IPS DF 4.7 (cell line): ENCODE measurements around the gene SLC34A1.

Source experiments
- DNase-seq: peaks from one replicate; pipeline ENCODE4 v3.0.0-alpha.2; 2013; ENCODE audit warnings: low spot score; ENCODE audit errors: extremely low read depth

The SLC34A1 gene

GRCh38 chr5:177388521-177389052 lies 4.4 kb downstream of the SLC34A1 start:
- no peak for DNase-seq

- DNase-seq, result no peak
These were observed 5.3 kb downstream of the SLC34A1 start for GRCh38 chr5:177389241-177390169.

GRCh38 chr5:177390363-177391300 lies 6.4 kb downstream of the SLC34A1 start:
- no peak for DNase-seq

- no peak for DNase-seq
These were observed 8.5 kb downstream of the SLC34A1 start for GRCh38 chr5:177392765-177393164.

GRCh38 chr5:177393206-177393765 lies 9.1 kb downstream of the SLC34A1 start:
- DNase-seq, result no peak

- DNase-seq, result no peak
These were observed 9.8 kb downstream of the SLC34A1 start for GRCh38 chr5:177393990-177394389.

- no peak for DNase-seq
These were observed 11.8 kb downstream of the SLC34A1 start for GRCh38 chr5:177396078-177396477.

- no peak for DNase-seq
These were observed 12.6 kb downstream of the SLC34A1 start for GRCh38 chr5:177396807-177397206.

GRCh38 chr5:177397875-177398390 lies 13.7 kb downstream of the SLC34A1 start:
- DNase-seq, result no peak

- DNase-seq, result no peak
These were observed 16.0 kb downstream of the SLC34A1 start, which contains the start of gene PFN3 for GRCh38 chr5:177399997-177400868. Gene PFN3 (minus strand): TSS chr5:177400661. CDS start chr5:177400576, 85 bp downstream.

- no peak for DNase-seq
These were observed 18.2 kb downstream of the SLC34A1 start for GRCh38 chr5:177402271-177403043.

GRCh38 chr5:177403102-177403791 lies 19.0 kb downstream of the SLC34A1 start:
- no peak for DNase-seq

GRCh38 chr5:177403792-177404640 lies 19.8 kb downstream of the SLC34A1 start:
- DNase-seq, result no peak

- DNase-seq, result no peak
These were observed 20.5 kb downstream of the SLC34A1 start for GRCh38 chr5:177404641-177405179.

- no peak for DNase-seq
These were observed 21.1 kb downstream of the SLC34A1 start for GRCh38 chr5:177405312-177405711.

GRCh38 chr5:177405805-177406204 lies 21.6 kb downstream of the SLC34A1 start:
- DNase-seq, result no peak

- no peak for DNase-seq
These were observed 25.0 kb downstream of the SLC34A1 start, which contains the start of gene F12 for GRCh38 chr5:177409043-177409801. Gene F12 (minus strand): TSS chr5:177409564. CDS start chr5:177409527, 37 bp downstream.
